GM21390 (cell line): ENCODE results near the gene MAMDC4.
"Not testable (repeated sequence)": the region's sequence is repeated elsewhere in the genome, so short reads cannot be mapped to it uniquely, and the experiment has no call there.

ENCODE experiments used
- ATAC-seq: cut with Tn5 transposase; IDR thresholded peaks from one replicate; pipeline ENCODE4 v1.9.1; 2021; ENCODE audit not compliant: unreplicated experiment

Gene MAMDC4

GRCh38 chr9:136851941-136852663, at the start of gene MAMDC4:
MAMDC4 (plus strand) TSS chr9:136852346; CDS start chr9:136852417, 71 bp downstream.
- no peak for ATAC-seq

- not testable (repeated sequence) for ATAC-seq
Measured at GRCh38 chr9:136803009-136803550, 49.1 kb upstream of the MAMDC4 start.

- ATAC-seq = no peak
Measured at GRCh38 chr9:136803551-136804508, 48.3 kb upstream of the MAMDC4 start.

GRCh38 chr9:136804509-136805206, 47.5 kb upstream of the MAMDC4 start:
- no peak for ATAC-seq

GRCh38 chr9:136805207-136805740, 46.9 kb upstream of the MAMDC4 start:
- ATAC-seq = no peak

- no peak for ATAC-seq
Measured at GRCh38 chr9:136806067-136806466, 46.1 kb upstream of the MAMDC4 start.

- no peak for ATAC-seq
Measured at GRCh38 chr9:136806631-136807201, 45.4 kb upstream of the MAMDC4 start.

GRCh38 chr9:136807281-136808074, 44.7 kb upstream of the MAMDC4 start, which contains the start of gene RABL6:
RABL6 (plus strand) TSS chr9:136807948; CDS start chr9:136808197, 249 bp downstream.
- peak; percentile 75 for ATAC-seq

- peak; percentile 30 for ATAC-seq
Measured at GRCh38 chr9:136808075-136808805, 43.9 kb upstream of the MAMDC4 start.

GRCh38 chr9:136808806-136809158, 43.4 kb upstream of the MAMDC4 start:
- no peak for ATAC-seq

GRCh38 chr9:136814725-136815421, 37.3 kb upstream of the MAMDC4 start:
- ATAC-seq = no peak

GRCh38 chr9:136815422-136815782, 36.7 kb upstream of the MAMDC4 start:
- ATAC-seq = no peak

GRCh38 chr9:136820971-136821825, 30.9 kb upstream of the MAMDC4 start:
- no peak for ATAC-seq

GRCh38 chr9:136821826-136822544, 30.2 kb upstream of the MAMDC4 start:
- ATAC-seq = no peak

- no peak for ATAC-seq
Measured at GRCh38 chr9:136823136-136824046, 28.8 kb upstream of the MAMDC4 start.
